Measurements from ENCODE around the gene KRTAP4-16. TPM values are rescaled to one million over a fixed set of nuclear protein-coding genes. Genes with fewer than 3 reads are reported as not detected.

KRTAP4-16 gene
- total and polyA plus RNA-seq, 2 of the 8 experiments (the other 6 are each of a cell fraction or from before 2014, with no cell fraction given), result not detected

GRCh38 chr17:41131979-41132378 is 30.0 kb upstream of the KRTAP4-16 start:
- Histone ChIP-seq H3K27me3 (replicated peaks in 1 of 4; ENCODE audit: control insufficient read depth in 3 of 4, extremely low read depth in 1 of 4, insufficient read depth in 3 of 4, low read length in 3 of 4) (no peaks in the 10 kb centered on the region), H2AFZ (ENCODE audit: low read length) (no peak overlapping the region), H3K4me1 (replicated peaks in 1 of 4; ENCODE audit: control insufficient read depth in 3 of 4, insufficient read depth in 4 of 4, low read length in 3 of 4) (no peaks in the 10 kb centered on the region), H3K18ac (ENCODE audit: extremely low read depth, low read length) (no peak overlapping the region), H2AK5ac (ENCODE audit: low read depth, low read length) (no peak overlapping the region), H3K56ac (replicated peaks; ENCODE audit: insufficient read length, low read depth, low read length) (no peak overlapping the region), H2BK5ac (ENCODE audit: low read depth, low read length) (no peak overlapping the region), H4K91ac (replicated peaks; ENCODE audit: insufficient read length, low read length) (no peak overlapping the region), H3K23me2 (ENCODE audit: low read depth, low read length) (no peaks in the 10 kb centered on the region), H3K4me3 (ENCODE audit: extremely low read depth in 1 of 4, insufficient read depth in 2 of 4, low read depth in 3 of 4, low read length in 4 of 4) (no peak overlapping the region), H3K14ac (ENCODE audit: insufficient read length) (no peak overlapping the region), H3K23ac (ENCODE audit: insufficient read length) (no peak overlapping the region), H2BK20ac (ENCODE audit: low read length) (no peak overlapping the region), H3K9ac (replicated peaks in 1 of 4; ENCODE audit: extremely low read depth in 1 of 4, low read depth in 3 of 4, low read length in 3 of 4) (no peak overlapping the region), H4K8ac (ENCODE audit: extremely low read depth, insufficient read depth, low read length) (no peak overlapping the region), H3K79me1 (ENCODE audit: low read depth, low read length) (no peaks in the 10 kb centered on the region), H2BK15ac (ENCODE audit: low read length) (no peak overlapping the region), H3K9me3 (ENCODE audit: insufficient read depth in 2 of 2, low read depth in 1 of 2, low read length in 1 of 2) (no peaks in the 10 kb centered on the region), H3K36me3 (ENCODE audit: control insufficient read depth in 2 of 4, insufficient read depth in 4 of 4, low read length in 3 of 4) (no peaks in the 10 kb centered on the region), H3K79me2 (ENCODE audit: control insufficient read depth in 1 of 2, insufficient read depth in 2 of 2, low read length in 2 of 2) (no peaks in the 10 kb centered on the region), H2BK12ac (ENCODE audit: low read depth, low read length) (no peak overlapping the region), H3K27ac (ENCODE audit: low read depth, low read length) (no peak overlapping the region), H4K20me1 (replicated peaks in 1 of 2; ENCODE audit: control insufficient read depth in 1 of 2, insufficient read depth in 2 of 2, low read length in 2 of 2) (no peaks in the 10 kb centered on the region), H3K4ac (replicated peaks; ENCODE audit: insufficient read length, low read depth, low read length) (no peak overlapping the region), H2BK120ac (replicated peaks; ENCODE audit: low read depth, low read length) (no peak overlapping the region), H4K5ac (ENCODE audit: insufficient read length, low read depth, low read length) (no peak overlapping the region), H3K4me2 (ENCODE audit: insufficient read depth in 1 of 2, low read depth in 2 of 2, low read length in 2 of 2) (no peak overlapping the region)
- CTCF ChIA-PET (ENCODE audit: partially characterized antibody), result interaction anchor here (1.2 kb wide), 1 partner anchor 219 kb away, joined by 3 read pairs; no protein-coding TSS in a partner anchor
- WGBS, 2 experiments (ENCODE audit: extremely low coverage in 1 of 2, insufficient coverage in 1 of 2, insufficient read length in 1 of 2, insufficient replicate concordance in 2 of 2, low coverage in 1 of 2, low lambda C conversion rate in 2 of 2, missing lambda C conversion rate in 1 of 2), result 90% methylated on average over 3 of the region's 3 CpGs; no CpG with 5 or more reads in 1 of the 2 experiments
- POLR2A ChIA-PET (ENCODE audit: partially characterized antibody), result no interaction called here
- FAIRE-seq (no peak), DNase-seq (ENCODE audit: low read depth in 1 of 2, low spot score in 2 of 2) (no peak)
- TF ChIP-seq ATF2 (IDR thresholded peaks at IDR 0.05; ENCODE audit: low read length), result no peak
- TF ChIP-seq CTCF (IDR thresholded peaks at IDR 0.05; ENCODE audit: control extremely low read depth in 1 of 3, insufficient read depth in 1 of 3, low read depth in 1 of 3, low read length in 3 of 3), result no peak
- no peak for TF ChIP-seq BRCA1 (IDR thresholded peaks at IDR 0.05; ENCODE audit: low read depth, low read length)
- TF ChIP-seq SRF (IDR thresholded peaks at IDR 0.05; ENCODE audit: low read depth, low read length), result no peak
- TF ChIP-seq GTF2F1 (IDR thresholded peaks at IDR 0.05; ENCODE audit: borderline replicate concordance, low read depth, low read length), result no peak
- no peak for TF ChIP-seq NANOG (IDR thresholded peaks at IDR 0.05; ENCODE audit: insufficient read depth, low read depth, low read length, poor library complexity, severe bottlenecking)
- TF ChIP-seq ASH2L (IDR thresholded peaks at IDR 0.05; ENCODE audit: low read length), result no peak
- no peak for TF ChIP-seq POLR2A (IDR thresholded peaks at IDR 0.05; ENCODE audit: control extremely low read depth in 1 of 2, low read depth in 2 of 2, low read length in 2 of 2)
- TF ChIP-seq EP300 (IDR thresholded peaks at IDR 0.05; ENCODE audit: borderline replicate concordance in 1 of 2, low read depth in 2 of 2, low read length in 2 of 2), result no peak
- TF ChIP-seq SIX5 (IDR thresholded peaks at IDR 0.05; ENCODE audit: low read depth, low read length), result no peak
- TF ChIP-seq KDM5A (IDR thresholded peaks at IDR 0.05; ENCODE audit: low read length), result no peak
